ENCODE results near the gene AARS1.
"Not testable (repeated sequence)": the region's sequence is repeated elsewhere in the genome, so short reads cannot be mapped to it uniquely, and the experiment has no call there.

Gene AARS1

GRCh38 chr16:70287304-70287971 lies 1.9 kb downstream of the AARS1 start:
- intact Hi-C loops (cut with DNase I): not testable (repeated sequence)
- DNase-seq: peak in 1 of 10 donors; percentile 71

- peak in 1 of 10 donors; percentile 1 for DNase-seq
- intact Hi-C loops (cut with DNase I): no loop called here
Measured at GRCh38 chr16:70276392-70276791, 12.9 kb downstream of the AARS1 start.

GRCh38 chr16:70271696-70272095 lies 17.6 kb downstream of the AARS1 start:
- peak in 2 of 10 donors; percentile 24 to 55 for DNase-seq
- intact Hi-C loops (cut with DNase I): no loop called here

- intact Hi-C loops (cut with DNase I): no loop called here
- DNase-seq: peak in 2 of 10 donors; percentile 6 to 17
Measured at GRCh38 chr16:70270176-70270575, 19.1 kb downstream of the AARS1 start.

- intact Hi-C loops (cut with DNase I): no loop called here
- peak in 2 of 10 donors; percentile 21 to 32 for DNase-seq
Measured at GRCh38 chr16:70269471-70269870, 19.8 kb downstream of the AARS1 start.

GRCh38 chr16:70267922-70268321 lies 21.4 kb downstream of the AARS1 start:
- DNase-seq; intact Hi-C loops (cut with DNase I): not testable (repeated sequence)

GRCh38 chr16:70267516-70267915 lies 21.8 kb downstream of the AARS1 start:
- intact Hi-C loops (cut with DNase I): no loop called here
- peak in 5 of 10 donors; percentile 19 to 85 (median 34) for DNase-seq

GRCh38 chr16:70259903-70260302 lies 29.4 kb downstream of the AARS1 start:
- not testable (repeated sequence) for DNase-seq
- intact Hi-C loops (cut with DNase I): loop anchor here (10.0 kb wide), 1 partner anchor 145 kb away; the partner anchor contains the start of gene PDPR

- intact Hi-C loops (cut with DNase I): loop anchor here (10.0 kb wide), 1 partner anchor 144 kb away; the partner anchor contains the start of gene PDPR
- no peak for DNase-seq
Measured at GRCh38 chr16:70258946-70259345, 30.4 kb downstream of the AARS1 start.

- DNase-seq: peak in 1 of 10 donors; percentile 62
- intact Hi-C loops (cut with DNase I): loop anchor here (10.0 kb wide), 1 partner anchor 143 kb away; the partner anchor contains the start of gene PDPR
Measured at GRCh38 chr16:70258065-70258464, 31.2 kb downstream of the AARS1 start.

- intact Hi-C loops (cut with DNase I): loop anchor here (10.0 kb wide), 1 partner anchor 143 kb away; the partner anchor contains the start of gene PDPR
Measured at GRCh38 chr16:70257391-70257790, 31.9 kb downstream of the AARS1 start.

GRCh38 chr16:70255574-70255973 lies 33.7 kb downstream of the AARS1 start:
- DNase-seq: no peak

More at GRCh38 chr16:70257391-70257790, 31.9 kb downstream of the AARS1 start:
- no peak for DNase-seq

GRCh38 chr16:70254965-70255286 lies 34.4 kb downstream of the AARS1 start:
- DNase-seq: peak in 1 of 10 donors; percentile 59
- intact Hi-C loops (cut with DNase I): loop anchor here (10.0 kb wide), 1 partner anchor 140 kb away; the partner anchor contains the start of gene PDPR

More at GRCh38 chr16:70255574-70255973, 33.7 kb downstream of the AARS1 start:
- intact Hi-C loops (cut with DNase I): loop anchor here (10.0 kb wide), 1 partner anchor 141 kb away; the partner anchor contains the start of gene PDPR

GRCh38 chr16:70254180-70254964 lies 34.9 kb downstream of the AARS1 start:
- peak in 2 of 10 donors; percentile 63 to 71 for DNase-seq
- intact Hi-C loops (cut with DNase I): loop anchor here (10.0 kb wide), 1 partner anchor 140 kb away; the partner anchor contains the start of gene PDPR

- intact Hi-C loops (cut with DNase I): loop anchor here (10.0 kb wide), 1 partner anchor 139 kb away; the partner anchor contains the start of gene PDPR
Measured at GRCh38 chr16:70253291-70254106, 35.8 kb downstream of the AARS1 start.

GRCh38 chr16:70252355-70252988 lies 36.8 kb downstream of the AARS1 start:
- DNase-seq: peak in 2 of 10 donors; percentile 71 to 82
- intact Hi-C loops (cut with DNase I): loop anchor here (10.0 kb wide), 1 partner anchor 138 kb away; the partner anchor contains the start of gene PDPR

More at GRCh38 chr16:70253291-70254106, 35.8 kb downstream of the AARS1 start:
- DNase-seq: peak in 2 of 10 donors; percentile 45 to 63

- DNase-seq: peak; percentile 84 to 98 (median 90)
- intact Hi-C loops (cut with DNase I): loop anchor here (10.0 kb wide), 1 partner anchor 137 kb away; the partner anchor contains the start of gene PDPR
Measured at GRCh38 chr16:70251629-70252354, 37.5 kb downstream of the AARS1 start, which contains the start of gene EXOSC6. TSS of gene EXOSC6 (minus strand) at chr16:70251940. CDS start at chr16:70251900, 40 bp downstream.
